IPS DF 4.7 (cell line): ENCODE measurements around the gene NOXA1.

Experiments
- DNase-seq: peaks from one replicate; pipeline ENCODE4 v3.0.0-alpha.2; 2013; ENCODE audit warnings: low spot score; ENCODE audit errors: extremely low read depth

The NOXA1 gene

DNA sequence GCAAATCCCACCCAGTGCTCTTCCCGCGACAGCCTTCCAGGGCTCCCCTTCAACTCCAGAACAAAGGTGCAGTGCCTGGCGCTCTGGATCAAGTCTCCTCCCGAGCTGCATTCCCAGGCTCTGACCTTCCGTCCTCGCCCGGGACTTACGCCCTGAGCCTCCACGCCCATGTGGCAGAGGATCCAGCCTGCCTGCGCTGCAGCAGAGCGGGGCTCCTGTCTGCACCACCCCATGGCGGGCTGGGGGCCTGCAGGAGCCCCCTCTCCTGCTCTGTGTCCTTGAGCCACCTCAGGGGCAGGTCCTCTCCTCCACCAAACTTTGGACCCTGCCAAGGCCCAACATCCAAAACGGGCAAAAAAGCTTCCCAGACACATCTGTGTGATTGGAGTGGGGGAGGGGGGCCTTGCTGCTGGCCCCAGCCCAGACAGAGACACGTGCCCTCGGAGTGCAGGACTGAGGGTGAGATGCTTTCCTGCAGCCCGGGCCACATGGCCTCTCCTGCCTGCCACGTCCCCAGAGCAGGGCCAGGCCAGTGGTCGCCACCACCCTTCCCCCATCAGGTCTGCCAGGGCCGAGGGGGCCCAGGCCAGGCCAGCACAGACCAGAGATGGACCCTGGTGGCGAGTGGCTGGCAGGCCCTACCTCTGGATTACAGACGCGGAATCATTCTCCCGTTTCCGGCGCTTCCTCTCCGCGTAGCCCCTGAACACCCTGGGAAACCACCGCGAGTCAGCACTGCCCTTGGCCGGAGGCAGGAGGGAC is 31.6 kb downstream of the NOXA1 start:
- DNase-seq = no peak

DNA sequence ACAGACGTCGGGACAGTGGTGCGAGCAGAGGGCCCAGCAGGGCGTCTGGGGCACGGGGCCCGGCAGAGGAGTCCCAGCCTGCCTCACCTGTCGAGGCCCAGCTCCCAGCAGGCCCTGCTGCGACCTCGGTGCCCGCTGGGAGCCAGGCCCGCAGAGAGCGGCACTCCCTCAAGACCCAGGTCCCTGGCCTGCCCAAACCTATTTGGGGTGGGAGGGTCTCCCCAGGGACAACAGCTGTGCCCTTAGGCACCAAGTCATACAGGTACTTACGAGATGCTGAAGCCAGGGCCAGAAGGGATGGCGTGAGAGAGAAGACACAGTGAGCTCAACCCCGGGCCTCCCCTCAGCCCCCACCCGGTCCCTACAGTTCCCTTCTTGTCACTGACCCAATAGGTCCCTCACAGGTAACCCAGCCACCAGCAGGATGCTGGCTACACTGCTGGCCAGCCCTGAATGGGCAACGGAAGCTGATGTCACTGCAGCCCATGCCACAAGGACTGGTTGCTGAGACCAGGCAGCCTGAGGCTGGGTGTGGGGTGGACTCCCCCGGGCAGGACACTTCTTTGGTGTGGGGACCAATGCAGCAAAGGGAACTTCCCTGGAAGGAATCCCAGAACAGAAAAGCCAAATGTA is 32.3 kb downstream of the NOXA1 start:
- DNase-seq = no peak

DNA sequence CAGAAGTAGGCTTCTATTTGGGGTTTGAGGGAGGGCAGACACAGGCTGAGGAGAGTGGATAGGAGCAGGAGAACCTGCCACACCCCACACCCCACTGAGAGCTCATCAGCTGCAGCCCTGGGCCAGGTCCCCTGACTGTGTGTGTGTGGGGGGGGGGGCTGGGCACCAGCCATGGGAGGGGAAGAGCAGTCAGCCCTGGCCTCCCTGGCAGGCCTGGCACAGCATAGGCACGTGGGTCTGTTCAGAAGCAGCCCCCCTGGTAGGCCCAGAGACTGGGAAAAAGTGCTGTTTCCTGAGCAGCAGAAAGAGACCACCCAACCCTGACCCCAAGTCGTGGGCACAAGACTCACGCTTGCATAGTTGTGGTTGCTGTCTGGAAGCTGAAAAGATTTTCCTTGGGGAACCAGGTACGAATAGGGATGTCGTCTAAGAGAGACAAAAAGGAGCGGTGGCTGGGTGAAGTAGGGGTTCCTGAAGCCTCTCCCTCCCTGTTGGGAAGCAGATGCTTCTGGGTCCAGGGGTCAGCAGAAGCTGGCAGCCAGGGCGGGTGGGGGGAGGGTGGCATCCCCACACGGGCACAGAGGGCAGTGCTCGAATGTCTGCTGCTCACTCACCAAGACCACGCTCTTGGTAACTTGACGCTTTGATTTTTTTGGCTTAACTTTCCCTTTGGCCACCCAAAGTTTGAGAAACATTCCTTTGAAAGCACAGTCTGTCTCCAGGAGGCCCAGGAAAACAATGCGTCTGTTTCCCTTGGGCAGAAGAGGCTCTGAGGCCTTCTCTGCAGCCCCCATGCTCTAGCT is 33.1 kb downstream of the NOXA1 start:
- no peak for DNase-seq

DNA sequence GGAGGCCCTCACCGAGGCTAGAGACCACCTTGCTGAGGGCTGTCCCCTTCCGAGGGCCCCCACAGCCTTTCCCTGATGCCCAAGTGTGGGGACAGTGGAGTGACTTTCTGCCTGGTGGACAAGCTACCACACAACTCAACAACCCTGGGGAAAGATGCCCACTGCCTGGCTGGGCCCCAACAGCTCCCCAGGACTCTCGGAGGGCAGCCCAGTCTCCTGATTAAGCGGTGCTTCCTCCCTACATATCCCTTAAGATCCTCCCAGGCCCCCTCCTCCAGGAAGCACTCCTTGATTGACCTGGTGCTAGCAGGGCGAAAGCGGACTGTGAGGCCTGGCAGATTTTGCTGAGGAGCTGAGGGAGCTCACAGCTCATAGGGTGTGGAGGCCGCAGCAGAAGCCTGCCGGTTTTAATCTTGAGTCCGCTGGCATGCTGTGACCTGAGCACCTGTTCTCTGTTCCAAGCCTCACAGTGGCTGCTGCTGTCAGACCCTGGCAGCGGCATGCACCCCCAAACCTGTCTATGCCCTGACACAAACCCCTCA is 33.7 kb downstream of the NOXA1 start:
- DNase-seq = no peak

DNA sequence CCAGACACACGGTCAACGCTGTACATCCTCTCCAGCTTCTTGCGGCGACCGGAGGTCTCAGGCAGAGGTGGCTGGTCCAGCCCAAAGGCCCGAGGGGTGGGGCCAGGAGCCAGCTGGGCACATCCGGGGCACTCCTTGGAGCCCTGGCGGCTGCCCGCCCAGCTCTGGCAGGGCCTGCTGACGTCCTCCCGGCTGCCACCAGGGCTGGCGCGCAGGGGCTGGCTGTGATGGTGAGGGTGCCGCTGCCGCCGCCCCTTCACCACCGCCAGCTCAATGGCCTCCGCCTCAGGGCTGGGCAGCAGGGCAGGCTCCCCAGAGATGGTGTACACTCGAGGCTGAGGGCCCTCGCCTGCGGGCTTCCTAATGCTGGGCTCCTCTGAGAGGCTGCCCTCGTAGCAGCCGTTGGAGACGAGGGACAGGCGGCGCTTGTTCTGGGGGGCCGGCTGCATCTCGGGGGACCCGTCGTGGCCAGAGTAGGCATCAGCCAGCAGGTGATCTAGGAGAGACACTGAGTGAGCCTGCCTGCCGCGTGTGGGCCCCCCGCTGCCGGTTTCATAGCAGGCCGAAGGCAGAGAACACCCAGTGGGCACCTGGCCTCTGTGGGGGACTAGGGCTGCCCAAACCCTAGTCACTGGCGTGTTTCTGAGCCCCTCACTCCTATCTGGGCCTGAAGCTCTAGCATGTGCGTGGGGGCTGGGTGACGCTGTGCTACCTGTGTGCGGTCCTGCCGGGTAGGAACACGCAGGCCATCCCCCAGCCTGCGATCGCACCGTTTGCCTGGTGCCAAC is 34.4 kb downstream of the NOXA1 start:
- no peak for DNase-seq

DNA sequence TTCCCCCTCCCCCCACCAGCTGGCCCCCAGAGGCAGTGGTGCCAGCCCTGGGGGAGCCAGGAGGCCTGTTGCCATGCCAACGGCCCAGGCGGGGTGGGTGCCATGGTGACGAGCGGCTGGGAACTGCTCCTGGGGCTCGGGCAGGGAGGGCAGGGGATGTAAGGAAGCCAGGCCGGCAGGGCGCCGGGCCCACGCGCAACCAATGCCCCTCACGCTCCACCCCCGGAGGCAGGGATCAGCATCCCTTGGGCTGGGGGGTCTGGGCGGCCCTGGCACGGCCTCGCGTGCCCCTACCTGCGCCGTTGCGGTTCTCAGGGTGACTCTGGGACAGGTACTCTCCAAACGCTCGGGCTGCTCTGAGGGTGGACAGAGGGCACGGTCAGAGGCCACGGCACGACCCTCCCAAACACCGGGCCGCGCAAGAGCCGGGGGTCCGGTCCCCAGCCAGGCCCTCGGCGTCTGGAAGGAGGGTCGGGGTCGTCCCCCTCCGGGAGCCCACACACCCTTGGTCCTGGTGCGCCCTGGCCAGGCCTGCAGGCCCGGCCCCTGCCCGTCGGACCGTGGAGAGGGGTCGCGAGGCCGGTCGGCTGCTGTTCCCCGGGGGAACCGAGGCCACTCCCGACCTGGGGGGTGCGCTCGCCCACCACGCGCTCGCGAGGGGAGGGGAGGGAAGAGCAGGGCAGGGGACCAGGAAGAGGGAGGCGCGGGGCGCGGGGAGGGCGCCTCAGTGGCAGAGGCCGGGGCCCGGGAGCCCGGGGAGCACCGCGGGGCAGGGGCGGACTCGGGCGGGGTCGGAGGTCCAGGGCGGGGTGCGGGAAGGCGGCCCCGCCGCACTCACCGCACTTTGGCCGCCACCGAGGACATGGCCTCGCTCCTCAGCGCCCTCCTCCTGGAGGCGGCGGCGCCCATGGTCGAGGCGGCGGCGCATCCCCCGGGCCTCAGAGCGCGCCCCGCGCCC is 35.3 kb downstream of the NOXA1 start:
- no peak for DNase-seq

DNA sequence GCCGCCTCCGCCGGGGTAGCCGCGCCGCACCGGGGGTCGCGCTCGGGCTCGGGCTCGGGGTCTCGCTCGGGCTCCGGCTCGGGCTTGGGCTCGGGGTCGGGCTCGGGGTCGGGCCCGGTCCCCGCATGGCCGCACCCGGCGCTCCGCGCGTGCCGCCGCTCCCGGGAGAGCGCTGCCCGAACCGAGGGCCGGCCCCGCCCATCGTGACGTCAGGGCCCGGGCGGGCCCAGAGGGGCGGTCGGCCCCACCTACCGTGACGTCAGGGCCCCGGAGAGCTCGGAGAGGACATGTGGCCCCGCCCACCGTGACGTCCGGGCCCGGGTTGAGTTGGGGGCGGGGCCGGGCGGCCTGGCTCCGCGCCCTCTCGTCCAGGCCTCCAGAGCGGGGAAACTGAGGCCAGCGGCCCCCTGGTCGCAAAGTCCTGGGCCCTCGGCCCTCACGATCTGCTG is 36.0 kb downstream of the NOXA1 start, which contains the start of gene NSMF:
TSS of gene NSMF (minus strand) at position 183 of the 449 bp plus-strand sequence. CDS start 232 bp downstream, outside the sequence.
- DNase-seq = no peak

DNA sequence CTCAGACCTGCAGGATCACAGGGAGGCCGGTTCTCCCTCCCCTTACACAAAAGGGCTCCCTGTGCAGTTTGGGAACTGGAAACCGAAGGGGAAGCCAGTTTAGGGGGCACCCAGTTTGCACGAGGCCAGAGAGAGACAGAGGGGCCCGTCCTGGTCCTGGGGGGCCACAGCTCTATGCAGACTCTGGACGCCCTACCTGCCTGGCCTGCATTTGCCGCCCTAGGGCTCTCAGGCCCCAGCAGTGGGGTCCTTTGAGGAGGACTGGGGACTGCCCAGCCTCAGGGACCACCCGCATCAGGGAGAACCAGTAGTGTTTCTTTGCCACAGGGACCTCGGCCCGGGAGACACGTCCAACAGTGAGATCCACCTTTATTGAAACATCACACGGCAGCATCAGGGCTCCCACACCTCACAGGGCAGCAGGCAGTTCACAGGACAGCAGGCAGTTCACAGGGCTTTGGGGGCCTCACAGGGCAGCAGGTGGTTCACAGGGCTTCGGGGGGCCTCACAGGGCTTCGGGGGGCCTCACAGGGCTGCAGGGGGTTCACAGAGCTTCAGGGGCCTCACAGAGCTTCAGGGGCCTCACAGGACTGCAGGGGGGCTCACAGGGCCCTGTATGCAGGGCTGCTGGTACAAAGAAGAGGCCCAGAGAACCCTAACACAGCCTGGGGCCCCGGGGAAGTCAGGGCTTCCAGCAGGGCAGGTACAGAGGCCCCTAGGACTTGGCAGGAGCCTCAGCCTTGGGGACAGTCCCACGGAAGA is 36.6 kb downstream of the NOXA1 start:
- no peak for DNase-seq

DNA sequence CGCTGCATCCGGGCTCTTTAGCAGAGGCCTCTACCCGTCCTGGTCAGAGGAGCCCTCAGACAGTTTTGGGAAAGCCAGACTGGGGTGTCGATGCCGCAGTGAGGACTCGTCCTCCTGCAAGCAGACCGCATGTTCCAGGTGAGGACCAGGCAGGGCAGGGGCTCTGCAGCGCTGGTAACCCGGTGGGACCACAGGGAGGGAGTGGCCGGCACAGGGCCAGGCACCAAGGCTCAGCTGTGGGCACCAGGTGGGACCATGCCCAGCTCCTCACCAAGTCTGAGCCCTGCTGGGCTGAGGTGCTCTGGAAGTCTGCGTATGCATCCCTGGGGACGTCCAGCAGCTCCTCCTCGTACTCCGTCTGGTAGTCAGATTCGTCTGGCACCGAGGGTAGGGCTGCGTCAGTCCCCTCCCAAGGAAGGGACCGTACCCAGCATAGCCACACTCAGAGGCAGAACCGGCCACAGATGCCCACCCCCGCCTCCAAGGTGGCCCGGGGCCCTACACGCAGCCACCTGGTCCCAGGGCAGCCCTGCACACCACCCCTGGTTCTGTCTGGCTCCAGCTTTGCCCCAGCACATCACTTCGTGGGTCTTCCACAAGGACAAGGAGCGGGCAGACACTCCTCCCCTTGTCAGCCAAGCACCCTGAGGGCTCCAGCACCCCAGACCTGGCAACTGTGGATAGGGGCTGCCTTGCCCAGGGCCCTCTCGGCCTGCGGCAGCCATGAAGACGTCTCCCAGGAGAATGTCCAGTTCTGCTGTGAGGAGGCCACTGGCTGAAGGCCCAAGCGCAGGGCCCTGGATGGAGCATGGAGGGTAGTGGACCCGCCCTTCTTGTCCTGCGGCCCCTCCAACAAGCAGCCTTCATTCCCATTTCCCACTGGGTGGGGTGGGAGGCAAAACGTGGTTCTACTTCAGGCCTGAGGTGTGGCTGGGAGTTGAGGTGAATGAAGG is 37.4 kb downstream of the NOXA1 start:
- no peak for DNase-seq

DNA sequence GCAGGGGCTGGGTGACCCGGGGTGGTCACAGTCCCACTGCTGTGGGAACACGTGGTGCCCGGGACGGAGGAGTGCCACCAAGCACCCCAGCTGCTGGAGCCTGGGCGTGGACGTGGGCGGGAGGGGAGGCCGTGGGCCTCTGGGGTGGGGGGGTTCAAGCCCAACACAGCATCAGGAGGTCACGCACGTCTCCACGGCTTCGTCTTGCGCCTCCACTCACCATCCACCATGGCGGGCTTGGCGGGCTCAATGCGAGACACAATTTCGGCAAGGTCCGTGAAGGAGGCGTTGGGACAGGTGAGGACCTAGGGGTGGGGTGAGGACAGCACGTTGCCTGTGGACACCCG is 38.1 kb downstream of the NOXA1 start:
- no peak for DNase-seq

DNA sequence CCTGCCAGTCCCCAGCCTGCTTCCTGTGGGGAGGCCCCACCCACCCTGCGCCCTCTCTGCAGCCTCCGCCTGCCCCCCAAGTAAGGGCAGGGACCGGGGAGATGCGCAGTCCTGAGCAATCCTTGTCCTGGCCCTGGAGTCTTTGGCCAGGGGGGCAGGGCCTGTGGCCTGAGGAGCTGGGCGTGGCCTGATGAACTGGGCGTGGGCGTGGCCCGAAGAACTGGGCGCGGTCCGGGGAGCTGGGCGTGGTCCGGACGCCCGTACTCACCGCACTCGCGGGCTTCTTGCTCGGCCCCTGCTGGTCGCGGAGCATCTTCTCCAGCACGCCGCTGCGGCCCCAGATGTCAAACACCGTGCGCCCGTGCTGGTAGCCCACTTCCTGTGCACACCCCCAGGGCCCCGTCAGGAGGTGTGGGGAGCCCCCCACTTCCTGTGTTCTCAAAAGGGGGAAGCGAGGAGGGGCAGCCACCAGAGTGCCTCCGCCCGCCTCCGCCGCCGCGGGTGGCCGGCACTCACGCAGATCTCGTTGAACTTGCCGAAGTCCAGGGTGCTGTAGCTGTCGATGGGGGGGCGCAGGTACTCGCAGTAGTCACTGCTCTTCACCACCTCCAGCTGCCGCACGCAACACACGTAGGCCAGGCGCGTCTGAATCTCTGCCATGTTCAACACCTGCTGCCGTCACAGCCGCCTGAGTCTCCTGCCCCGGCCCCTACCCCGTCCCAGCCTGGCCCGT is 38.6 kb downstream of the NOXA1 start:
- DNase-seq = no peak

DNA sequence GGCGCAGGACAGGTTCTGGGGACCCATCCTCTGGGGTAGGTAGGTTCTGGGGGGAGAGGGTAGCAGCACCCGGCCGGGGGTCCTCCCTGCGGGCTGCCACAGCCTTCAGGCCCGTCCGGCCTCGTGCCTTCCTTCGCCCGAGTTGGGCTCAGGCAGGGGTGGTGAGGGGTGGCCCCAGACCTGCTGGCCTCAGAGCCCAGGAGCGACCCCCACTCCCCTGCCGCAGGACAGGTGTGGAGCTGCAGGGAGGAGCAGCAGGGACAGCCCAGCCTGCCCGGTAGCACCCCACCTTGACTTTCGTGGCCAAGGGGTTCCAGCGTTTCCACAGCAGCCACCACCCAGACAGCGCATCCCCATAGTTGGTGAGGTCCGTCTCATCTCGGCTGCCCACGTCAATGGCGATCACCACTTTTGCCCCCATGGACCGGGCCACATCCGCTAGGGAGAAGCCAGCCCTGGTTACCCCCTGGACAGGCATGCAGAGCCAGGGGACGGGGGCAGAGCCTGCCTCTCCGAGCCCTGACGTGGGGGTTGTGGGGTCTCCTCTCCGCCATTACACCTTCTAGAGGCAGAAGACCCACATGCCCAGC is 39.3 kb downstream of the NOXA1 start:
- DNase-seq = no peak

DNA sequence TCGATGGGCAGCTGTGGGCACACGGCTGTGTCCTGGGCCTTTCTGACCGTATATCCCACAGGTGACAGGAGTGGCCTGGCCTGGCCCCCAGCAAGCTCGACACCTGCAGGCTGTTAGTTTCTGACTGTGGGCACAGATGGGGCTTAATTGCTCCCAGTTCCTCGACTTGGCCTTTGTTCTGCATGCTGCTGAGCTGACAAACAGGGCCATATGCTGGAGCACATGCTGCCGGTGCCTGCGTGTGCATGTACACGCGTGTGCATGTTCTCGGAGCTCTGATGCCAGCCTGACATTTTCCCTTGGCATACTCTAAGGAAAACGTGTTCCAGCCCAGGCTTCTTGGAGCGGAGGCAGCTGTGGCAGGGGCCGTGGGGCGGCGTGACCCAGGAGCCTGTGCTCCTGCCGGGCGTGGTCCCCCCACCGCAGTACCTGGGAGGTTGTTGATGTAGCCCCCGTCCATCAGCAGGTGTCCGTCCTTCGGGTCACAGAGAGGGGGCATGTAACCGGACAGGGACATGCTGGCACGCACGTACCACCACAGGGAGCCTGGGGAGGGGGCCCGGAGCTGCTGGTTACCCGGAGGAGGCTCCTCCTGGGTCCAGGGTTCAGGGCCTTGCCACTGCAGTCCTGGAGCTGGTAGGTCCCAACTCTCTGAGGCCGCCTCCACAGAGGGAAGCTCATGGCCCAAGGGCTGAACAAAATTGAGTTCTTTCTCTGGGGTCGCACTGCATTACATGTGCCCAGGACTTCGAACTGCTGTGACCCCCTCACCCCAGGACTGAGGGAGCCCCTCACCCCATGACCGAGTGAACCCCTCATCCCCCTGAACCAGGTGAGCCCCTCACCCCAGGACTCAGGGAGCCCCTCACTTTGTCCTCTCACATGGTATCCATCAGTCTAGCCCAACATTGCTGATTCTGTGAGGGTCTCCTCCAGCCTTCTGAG is 40.1 kb downstream of the NOXA1 start:
- DNase-seq = no peak

DNA sequence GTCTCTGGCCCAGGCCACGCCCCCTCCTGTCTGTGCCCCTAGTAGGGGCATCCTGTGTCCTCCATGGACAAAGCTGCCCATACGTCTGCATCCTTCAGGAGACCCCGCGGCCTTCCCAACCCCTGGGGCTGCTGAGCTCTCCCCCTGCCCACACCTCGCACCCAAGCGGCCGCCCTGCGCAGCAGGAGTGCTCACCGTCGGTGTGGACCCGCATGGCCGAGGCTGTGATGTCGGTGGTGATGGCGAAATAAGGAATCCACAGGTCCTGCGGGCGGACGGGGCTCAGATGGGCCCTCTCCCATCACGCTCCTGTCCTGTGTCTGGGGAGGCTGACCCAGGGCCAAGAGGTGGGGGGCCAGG is 40.7 kb downstream of the NOXA1 start:
- DNase-seq = no peak

DNA sequence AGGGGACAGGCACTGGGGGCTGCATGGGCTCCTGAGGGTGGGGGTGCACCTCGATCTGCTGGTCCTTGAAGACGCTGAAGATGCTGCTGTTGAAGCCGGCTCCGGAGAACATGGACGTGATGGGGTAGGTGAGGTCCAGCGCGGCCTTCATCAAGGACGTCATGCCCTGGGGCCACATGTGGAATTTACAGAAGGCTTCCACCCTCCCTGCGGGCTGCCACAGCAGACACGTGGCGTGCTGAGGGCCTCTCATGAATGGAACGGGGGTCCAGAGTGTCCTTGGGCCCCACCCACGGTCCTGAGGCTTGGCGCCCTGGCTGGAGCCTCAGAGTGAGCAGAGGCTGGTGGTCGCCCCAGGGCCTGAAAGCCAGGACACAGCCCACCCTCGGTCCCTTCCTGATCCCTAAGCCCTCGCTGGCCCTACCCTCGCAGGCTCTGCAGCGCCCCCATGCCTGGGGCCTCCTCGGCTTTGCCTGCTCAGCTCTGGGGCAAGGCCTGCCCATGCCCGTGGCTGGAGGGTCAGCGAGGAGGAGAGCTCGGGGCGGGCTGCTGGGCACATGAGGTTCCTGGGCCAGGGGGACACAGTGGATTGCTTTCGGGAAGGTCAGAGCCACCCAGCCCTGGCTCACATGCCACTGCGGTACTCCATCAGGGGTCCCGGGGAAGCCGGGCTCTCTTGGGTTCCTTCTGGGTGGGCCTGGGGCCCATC is 41.3 kb downstream of the NOXA1 start:
- DNase-seq = no peak
